Mammary epithelial cell (primary cell): Measurements from ENCODE around the gene C5AR1.

ENCODE experiments used
- EZH2 ChIP-seq: IDR thresholded peaks from 2 replicates; pipeline ENCODE4 v1.6.1; 2012; ENCODE audit warnings: low read length, inconsistent platforms, borderline replicate concordance
- TF ChIP-seq, protein P1 (sequence below), 2 donors: IDR thresholded peaks in 1 of 2; conservative IDR thresholded peaks in 1 of 2; 2 replicates each; pipeline ENCODE4 v1.5.1; 2011 to 2012; ENCODE audit warnings: inconsistent platforms in 2 of 2, low read length in 2 of 2, mild to moderate bottlenecking in 2 of 2, control low read depth in 1 of 2, low read depth in 1 of 2; ENCODE audit not compliant: insufficient read depth in 1 of 2; ENCODE audit errors: extremely low read depth in 1 of 2

DNA sequence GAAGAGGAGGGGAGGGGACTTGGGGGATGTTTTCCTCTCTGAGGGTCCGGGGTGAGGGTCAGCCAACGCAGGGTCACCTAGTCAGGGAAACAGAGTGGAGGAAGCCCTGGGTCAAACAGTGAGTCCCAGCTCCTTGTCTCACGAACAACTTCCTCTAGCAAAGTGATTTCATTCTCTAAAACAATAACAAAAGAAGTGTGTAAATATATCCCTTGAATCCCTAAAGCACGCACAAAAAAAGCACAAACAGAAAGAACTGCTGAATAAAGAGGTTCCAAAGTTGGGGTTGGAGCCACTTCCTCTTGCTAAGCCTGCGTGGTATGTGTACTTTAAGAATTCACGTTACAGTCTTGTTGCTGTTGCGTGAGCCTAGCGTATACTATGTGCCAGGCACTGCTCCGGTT is 20.8 kb downstream of the C5AR1 start:
- TF ChIP-seq, protein P1, sequence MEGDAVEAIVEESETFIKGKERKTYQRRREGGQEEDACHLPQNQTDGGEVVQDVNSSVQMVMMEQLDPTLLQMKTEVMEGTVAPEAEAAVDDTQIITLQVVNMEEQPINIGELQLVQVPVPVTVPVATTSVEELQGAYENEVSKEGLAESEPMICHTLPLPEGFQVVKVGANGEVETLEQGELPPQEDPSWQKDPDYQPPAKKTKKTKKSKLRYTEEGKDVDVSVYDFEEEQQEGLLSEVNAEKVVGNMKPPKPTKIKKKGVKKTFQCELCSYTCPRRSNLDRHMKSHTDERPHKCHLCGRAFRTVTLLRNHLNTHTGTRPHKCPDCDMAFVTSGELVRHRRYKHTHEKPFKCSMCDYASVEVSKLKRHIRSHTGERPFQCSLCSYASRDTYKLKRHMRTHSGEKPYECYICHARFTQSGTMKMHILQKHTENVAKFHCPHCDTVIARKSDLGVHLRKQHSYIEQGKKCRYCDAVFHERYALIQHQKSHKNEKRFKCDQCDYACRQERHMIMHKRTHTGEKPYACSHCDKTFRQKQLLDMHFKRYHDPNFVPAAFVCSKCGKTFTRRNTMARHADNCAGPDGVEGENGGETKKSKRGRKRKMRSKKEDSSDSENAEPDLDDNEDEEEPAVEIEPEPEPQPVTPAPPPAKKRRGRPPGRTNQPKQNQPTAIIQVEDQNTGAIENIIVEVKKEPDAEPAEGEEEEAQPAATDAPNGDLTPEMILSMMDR (conservative IDR thresholded peaks at IDR 0.05 in 1 of 2, IDR thresholded peaks at IDR 0.05 in 1 of 2; ENCODE audit: extremely low read depth in 1 of 2, insufficient read depth in 1 of 2, low read depth in 1 of 2, low read length in 2 of 2), result no peak
- TF ChIP-seq EZH2, result no peak
